HL-60/S4 (cell line): Measurements from ENCODE around the gene TPSB2.
"Not testable (repeated sequence)": the region's sequence is repeated elsewhere in the genome, so short reads cannot be mapped to it uniquely, and the experiment has no call there.

Experiments
- in situ Hi-C: fragments of 300-500 bp; cut with MboI; formaldehyde crosslinking; loops from 2 replicates; pipeline ENCODE4 v1.14.3; 2022; ENCODE audit warnings: low sequenced_read_pairs

The TPSB2 gene

GRCh38 chr16:1230084-1230470, at the start of gene TPSB2:
Gene TPSB2, minus strand, starts transcription at chr16:1230184. Its CDS starts 233 bp downstream, at chr16:1229951.
- in situ Hi-C loops = not testable (repeated sequence)

- in situ Hi-C loops = no loop called here
Measured at GRCh38 chr16:1279081-1279944, 49.3 kb upstream of the TPSB2 start.

GRCh38 chr16:1278477-1278876, 48.5 kb upstream of the TPSB2 start:
- in situ Hi-C loops = no loop called here

- in situ Hi-C loops = no loop called here
Measured at GRCh38 chr16:1277617-1278282, 47.8 kb upstream of the TPSB2 start.

GRCh38 chr16:1277151-1277598, 47.2 kb upstream of the TPSB2 start:
- in situ Hi-C loops = no loop called here

DNA sequence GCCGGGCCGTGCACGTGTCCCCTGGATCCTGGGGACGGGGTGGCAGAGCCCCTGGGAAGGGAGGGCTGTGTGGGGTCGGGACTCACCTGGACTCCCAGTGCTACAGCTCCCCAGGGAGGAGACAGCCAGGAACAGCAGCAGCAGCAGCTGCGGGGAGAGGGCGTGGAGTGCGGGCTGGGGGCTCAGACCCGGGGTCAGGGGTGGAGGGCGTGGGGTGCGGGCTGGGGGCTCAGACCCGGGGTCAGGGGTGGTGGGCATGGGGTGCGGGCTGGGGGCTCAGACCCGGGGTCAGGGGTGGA, 46.5 kb upstream of the TPSB2 start:
- in situ Hi-C loops = no loop called here

DNA sequence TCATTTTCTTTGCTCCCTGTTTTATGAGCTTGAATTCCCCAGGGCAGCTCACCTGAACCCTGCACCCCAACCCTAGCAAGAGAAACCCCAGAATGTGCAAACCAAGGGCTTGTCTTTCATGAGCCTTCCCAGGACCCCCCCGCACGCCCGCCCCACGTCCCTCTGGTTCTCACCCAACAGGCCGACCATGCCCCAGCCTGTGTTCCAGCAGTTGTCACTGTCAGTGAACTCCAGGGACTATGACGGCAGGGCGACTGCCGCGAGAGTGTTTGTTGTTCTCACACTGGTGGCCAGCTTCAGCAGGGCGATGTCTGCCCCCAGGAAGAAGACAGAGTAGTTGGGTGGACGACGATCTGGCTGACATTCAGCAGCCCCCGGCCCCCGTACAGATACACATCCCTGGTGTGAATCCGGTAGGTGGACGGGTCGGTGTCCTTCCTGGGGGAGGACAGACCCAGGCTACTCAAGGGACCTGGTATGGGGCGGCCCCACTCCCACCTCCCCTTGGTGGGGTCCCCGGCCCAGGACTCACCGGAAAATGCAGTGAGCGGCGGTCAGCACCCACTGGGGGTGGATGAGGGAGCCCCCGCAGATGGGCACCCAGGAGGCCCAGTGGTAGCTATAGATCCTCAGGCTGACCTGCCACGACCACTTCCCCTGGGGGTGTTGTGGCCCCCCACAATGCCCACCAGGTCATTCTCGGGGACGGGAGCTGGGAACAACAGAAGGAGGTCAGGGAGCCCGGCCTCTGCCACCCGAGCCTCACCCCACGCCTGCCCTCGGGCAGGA, 46.0 kb upstream of the TPSB2 start:
- in situ Hi-C loops = no loop called here

DNA sequence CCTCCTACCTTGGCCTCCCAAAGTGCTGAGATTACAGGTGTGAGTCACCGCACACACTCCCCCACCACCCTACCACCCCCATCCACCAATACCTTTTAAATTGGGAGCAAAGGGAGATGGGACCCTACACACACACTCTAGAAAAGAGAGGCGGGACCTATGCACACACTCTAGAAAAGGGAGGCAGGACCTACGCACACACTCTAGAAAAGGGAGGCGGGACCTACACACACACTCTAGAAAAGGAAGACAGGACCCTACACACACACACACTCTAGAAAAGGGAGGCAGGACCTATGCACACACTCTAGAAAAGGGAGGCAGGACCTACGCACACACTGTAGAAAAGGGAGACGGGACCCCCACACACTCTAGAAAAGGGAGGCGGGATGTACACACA, 44.8 kb upstream of the TPSB2 start:
- in situ Hi-C loops = no loop called here

GRCh38 chr16:1273816-1274215, 43.8 kb upstream of the TPSB2 start:
- in situ Hi-C loops = no loop called here

- in situ Hi-C loops = no loop called here
Measured at GRCh38 chr16:1272453-1273198, 42.6 kb upstream of the TPSB2 start.

GRCh38 chr16:1271724-1272413, 41.9 kb upstream of the TPSB2 start:
- in situ Hi-C loops = not testable (repeated sequence)

GRCh38 chr16:1271380-1271723, 41.4 kb upstream of the TPSB2 start:
- in situ Hi-C loops = no loop called here

GRCh38 chr16:1269418-1269817, 39.4 kb upstream of the TPSB2 start:
- in situ Hi-C loops = not testable (repeated sequence)

- in situ Hi-C loops = no loop called here
Measured at GRCh38 chr16:1265826-1266225, 35.8 kb upstream of the TPSB2 start.

- in situ Hi-C loops = no loop called here
Measured at GRCh38 chr16:1265090-1265630, 35.2 kb upstream of the TPSB2 start.

DNA sequence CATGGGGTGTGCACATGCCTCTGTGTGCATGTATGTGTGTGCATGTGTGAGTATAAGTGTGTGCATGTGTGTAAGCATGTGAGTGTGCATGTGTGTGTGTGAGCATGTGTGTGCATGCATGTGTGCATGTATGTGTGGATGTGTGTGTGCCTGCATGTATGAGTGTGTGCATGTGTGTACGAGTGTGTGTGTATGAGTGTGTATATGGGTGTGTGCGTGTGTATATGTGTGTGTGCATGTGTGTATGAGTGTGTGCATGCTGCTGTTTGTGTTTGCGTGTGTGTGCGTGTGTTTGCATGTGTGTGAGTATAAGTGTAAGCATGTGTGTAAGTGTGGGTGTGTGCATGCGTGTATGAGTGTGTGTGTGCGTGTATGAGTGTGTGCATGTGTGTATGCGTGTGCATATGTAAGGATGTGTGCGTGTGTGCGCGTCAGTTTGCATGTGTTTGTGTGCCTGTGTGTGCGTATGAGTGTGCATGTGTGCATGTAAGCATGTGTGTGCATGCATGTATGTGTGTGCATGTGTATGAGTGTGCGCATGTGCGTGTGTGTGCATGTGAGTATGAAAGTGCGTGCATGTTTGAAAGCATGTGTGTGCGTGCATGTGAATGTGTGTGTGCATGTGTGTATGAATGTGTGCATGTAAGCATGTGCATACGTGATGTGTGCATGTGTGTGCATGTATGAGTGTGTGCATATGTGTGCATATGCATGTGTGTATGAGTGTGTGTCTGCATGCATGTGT, 34.5 kb upstream of the TPSB2 start:
- in situ Hi-C loops = no loop called here

- in situ Hi-C loops = no loop called here
Measured at GRCh38 chr16:1263591-1264344, 33.8 kb upstream of the TPSB2 start.

GRCh38 chr16:1262846-1263221, 32.9 kb upstream of the TPSB2 start:
- in situ Hi-C loops = no loop called here
